Activated T-helper 1 cell treated with Interleukin-2 at 50 U/mL for 16 hours (primary cell): ENCODE measurements around the gene LRFN4.
"Not testable (repeated sequence)": the region's sequence is repeated elsewhere in the genome, so short reads cannot be mapped to it uniquely, and the experiment has no call there.

Experiments
- DNase-seq: peaks from one replicate; pipeline ENCODE4 v3.0.0-alpha.2; 2020; ENCODE audit warnings: low read depth

Gene LRFN4

GRCh38 chr11:66856496-66857233 is at the start of gene LRFN4:
TSS of gene LRFN4 (plus strand) at chr11:66857064. CDS start at chr11:66857745, 681 bp downstream.
- peak; percentile 38 for DNase-seq

GRCh38 chr11:66809592-66809991 is 47.3 kb upstream of the LRFN4 start:
- DNase-seq, result no peak

GRCh38 chr11:66810576-66811185 is 46.2 kb upstream of the LRFN4 start:
- DNase-seq, result no peak

GRCh38 chr11:66814678-66815077 is 42.2 kb upstream of the LRFN4 start:
- DNase-seq, result no peak

GRCh38 chr11:66815646-66816045 is 41.2 kb upstream of the LRFN4 start:
- DNase-seq, result no peak

GRCh38 chr11:66818231-66818955 is 38.5 kb upstream of the LRFN4 start:
- no peak for DNase-seq

GRCh38 chr11:66820381-66820780 is 36.5 kb upstream of the LRFN4 start:
- no peak for DNase-seq

- no peak for DNase-seq
Observed at GRCh38 chr11:66820901-66821300, 36.0 kb upstream of the LRFN4 start.

- no peak for DNase-seq
Observed at GRCh38 chr11:66823700-66824099, 33.2 kb upstream of the LRFN4 start.

GRCh38 chr11:66824573-66824972 is 32.3 kb upstream of the LRFN4 start:
- DNase-seq, result not testable (repeated sequence)

- DNase-seq, result no peak
Observed at GRCh38 chr11:66834539-66834845, 22.4 kb upstream of the LRFN4 start.

- DNase-seq, result no peak
Observed at GRCh38 chr11:66834943-66835342, 21.9 kb upstream of the LRFN4 start.

- DNase-seq, result no peak
Observed at GRCh38 chr11:66835768-66836405, 21.0 kb upstream of the LRFN4 start.

- DNase-seq, result no peak
Observed at GRCh38 chr11:66840317-66841091, 16.4 kb upstream of the LRFN4 start.

- no peak for DNase-seq
Observed at GRCh38 chr11:66841861-66842260, 15.0 kb upstream of the LRFN4 start.

- no peak for DNase-seq
Observed at GRCh38 chr11:66842501-66842895, 14.4 kb upstream of the LRFN4 start.

GRCh38 chr11:66842896-66843775 is 13.7 kb upstream of the LRFN4 start, which contains the start of gene RCE1:
TSS of gene RCE1 (plus strand) at chr11:66843441. CDS start at chr11:66843456, 15 bp downstream.
- peak; percentile 83 for DNase-seq

GRCh38 chr11:66843776-66844495 is 12.9 kb upstream of the LRFN4 start:
- no peak for DNase-seq

- DNase-seq, result no peak
Observed at GRCh38 chr11:66844496-66845142, 12.2 kb upstream of the LRFN4 start.
